ENCODE measurements around the gene PANK1.

- TF ChIP-seq GATA2 (IDR thresholded peaks at IDR 0.05; ENCODE audit: low read depth, low read length) = no peak
- no peak for TF ChIP-seq GATA3 (IDR thresholded peaks at IDR 0.05; ENCODE audit: low read depth, low read length)
These were observed 88.4 kb downstream of the PANK1 start for GRCh38 chr10:89556600-89556999.

Data from SH-SY5Y (cell line).